Measurements from ENCODE around the gene NTSR1.

The NTSR1 gene

GRCh38 chr20:62734881-62735280, 26.2 kb downstream of the NTSR1 start:
- peaks cover 20% of the 10 kb centered on the region for H3K4me1 ChIP-seq (ENCODE audit: insufficient read depth, low read length, poor library complexity, severe bottlenecking)
- no peak overlapping the region for H3K9ac ChIP-seq (ENCODE audit: low read depth, low read length, poor library complexity, severe bottlenecking)
- no peak overlapping the region for H3K4me3 ChIP-seq (ENCODE audit: low read length, poor library complexity, severe bottlenecking)
- TF ChIP-seq EZH2phosphoT487 (IDR thresholded peaks at IDR 0.05; ENCODE audit: borderline replicate concordance): no peak
- TF ChIP-seq, protein P1, sequence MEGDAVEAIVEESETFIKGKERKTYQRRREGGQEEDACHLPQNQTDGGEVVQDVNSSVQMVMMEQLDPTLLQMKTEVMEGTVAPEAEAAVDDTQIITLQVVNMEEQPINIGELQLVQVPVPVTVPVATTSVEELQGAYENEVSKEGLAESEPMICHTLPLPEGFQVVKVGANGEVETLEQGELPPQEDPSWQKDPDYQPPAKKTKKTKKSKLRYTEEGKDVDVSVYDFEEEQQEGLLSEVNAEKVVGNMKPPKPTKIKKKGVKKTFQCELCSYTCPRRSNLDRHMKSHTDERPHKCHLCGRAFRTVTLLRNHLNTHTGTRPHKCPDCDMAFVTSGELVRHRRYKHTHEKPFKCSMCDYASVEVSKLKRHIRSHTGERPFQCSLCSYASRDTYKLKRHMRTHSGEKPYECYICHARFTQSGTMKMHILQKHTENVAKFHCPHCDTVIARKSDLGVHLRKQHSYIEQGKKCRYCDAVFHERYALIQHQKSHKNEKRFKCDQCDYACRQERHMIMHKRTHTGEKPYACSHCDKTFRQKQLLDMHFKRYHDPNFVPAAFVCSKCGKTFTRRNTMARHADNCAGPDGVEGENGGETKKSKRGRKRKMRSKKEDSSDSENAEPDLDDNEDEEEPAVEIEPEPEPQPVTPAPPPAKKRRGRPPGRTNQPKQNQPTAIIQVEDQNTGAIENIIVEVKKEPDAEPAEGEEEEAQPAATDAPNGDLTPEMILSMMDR (conservative IDR thresholded peaks at IDR 0.05; ENCODE audit: low read length): no peak
- no peak overlapping the region for H2AFZ ChIP-seq (ENCODE audit: low read length)
- H3K9me2 ChIP-seq (replicated peaks; ENCODE audit: low read depth, low read length): no peaks in the 10 kb centered on the region
- no peaks in the 10 kb centered on the region for H3K9me3 ChIP-seq (ENCODE audit: insufficient read depth, low read depth, low read length)
- no peaks in the 10 kb centered on the region for H3K79me2 ChIP-seq (ENCODE audit: insufficient read depth, low read length)
- no peaks in the 10 kb centered on the region for H4K20me1 ChIP-seq (ENCODE audit: insufficient read depth, low read length, poor library complexity, severe bottlenecking)
- H3K4me2 ChIP-seq (ENCODE audit: low read depth, low read length, poor library complexity, severe bottlenecking): no peak overlapping the region
- no peaks in the 10 kb centered on the region for H3K27me3 ChIP-seq (ENCODE audit: insufficient read depth, low read length, poor library complexity, severe bottlenecking)
- H3K36me3 ChIP-seq (ENCODE audit: insufficient read depth, low read length): no peaks in the 10 kb centered on the region
- 0 out of 2 replicates have a peak, but pooled peaks cover 2% of the 10 kb centered on the region for H3F3A ChIP-seq (ENCODE audit: low read depth)

- TF ChIP-seq, protein P1 (conservative IDR thresholded peaks at IDR 0.05; ENCODE audit: low read length): no peak
- no peak for TF ChIP-seq EZH2phosphoT487 (IDR thresholded peaks at IDR 0.05; ENCODE audit: borderline replicate concordance)
- Histone ChIP-seq H3K9ac (ENCODE audit: low read depth, low read length, poor library complexity, severe bottlenecking) (no peak overlapping the region), H3K27me3 (ENCODE audit: insufficient read depth, low read length, poor library complexity, severe bottlenecking) (no peaks in the 10 kb centered on the region), H3K36me3 (ENCODE audit: insufficient read depth, low read length) (no peaks in the 10 kb centered on the region), H3K9me3 (ENCODE audit: insufficient read depth, low read depth, low read length) (no peaks in the 10 kb centered on the region), H2AFZ (ENCODE audit: low read length) (no peak overlapping the region), H3K4me2 (ENCODE audit: low read depth, low read length, poor library complexity, severe bottlenecking) (no peak overlapping the region), H3K79me2 (ENCODE audit: insufficient read depth, low read length) (no peaks in the 10 kb centered on the region), H4K20me1 (ENCODE audit: insufficient read depth, low read length, poor library complexity, severe bottlenecking) (no peaks in the 10 kb centered on the region), H3F3A (ENCODE audit: low read depth) (peaks cover 4% of the 10 kb centered on the region; the same call in 1 of the 2 replicates), H3K9me2 (replicated peaks; ENCODE audit: low read depth, low read length) (no peaks in the 10 kb centered on the region), H3K4me1 (ENCODE audit: insufficient read depth, low read length, poor library complexity, severe bottlenecking) (peaks cover 22% of the 10 kb centered on the region), H3K4me3 (ENCODE audit: low read length, poor library complexity, severe bottlenecking) (no peak overlapping the region)
Measured at GRCh38 chr20:62735331-62735821, 26.7 kb downstream of the NTSR1 start.

DNA sequence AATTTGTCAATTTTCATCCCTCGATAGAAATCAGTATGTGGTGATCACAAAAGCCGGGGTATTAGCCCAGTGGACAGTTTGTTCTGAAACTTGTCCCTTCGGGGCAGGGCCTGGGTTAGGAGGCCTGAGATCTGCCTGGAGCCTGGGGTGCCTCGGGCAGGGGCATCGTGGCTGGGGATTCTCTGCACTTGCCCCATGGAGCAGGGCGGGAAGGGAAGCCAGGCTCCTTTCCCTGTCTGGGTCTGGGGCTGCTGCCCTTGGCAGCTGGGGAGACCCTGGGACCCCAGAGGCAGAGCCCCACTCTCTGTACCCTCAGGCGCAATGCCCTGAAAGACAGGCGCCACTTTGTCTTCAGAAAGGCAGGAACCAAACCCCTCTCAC, 27.4 kb downstream of the NTSR1 start:
- Histone ChIP-seq H4K20me1 (ENCODE audit: insufficient read depth, low read length, poor library complexity, severe bottlenecking) (no peaks in the 10 kb centered on the region), H3K9me3 (ENCODE audit: insufficient read depth, low read depth, low read length) (no peaks in the 10 kb centered on the region), H2AFZ (ENCODE audit: low read length) (no peak overlapping the region), H3K9me2 (replicated peaks; ENCODE audit: low read depth, low read length) (no peaks in the 10 kb centered on the region), H3K79me2 (ENCODE audit: insufficient read depth, low read length) (no peaks in the 10 kb centered on the region), H3K4me2 (ENCODE audit: low read depth, low read length, poor library complexity, severe bottlenecking) (no peak overlapping the region), H3K4me3 (ENCODE audit: low read length, poor library complexity, severe bottlenecking) (no peak overlapping the region), H3K9ac (ENCODE audit: low read depth, low read length, poor library complexity, severe bottlenecking) (no peak overlapping the region), H3K27me3 (ENCODE audit: insufficient read depth, low read length, poor library complexity, severe bottlenecking) (no peaks in the 10 kb centered on the region), H3K4me1 (ENCODE audit: insufficient read depth, low read length, poor library complexity, severe bottlenecking) (peaks cover 28% of the 10 kb centered on the region), H3F3A (ENCODE audit: low read depth) (peaks cover 8% of the 10 kb centered on the region; the same call in 1 of the 2 replicates), H3K36me3 (ENCODE audit: insufficient read depth, low read length) (no peaks in the 10 kb centered on the region)
- TF ChIP-seq, protein P1 (conservative IDR thresholded peaks at IDR 0.05; ENCODE audit: low read length): no peak
- TF ChIP-seq EZH2phosphoT487 (IDR thresholded peaks at IDR 0.05; ENCODE audit: borderline replicate concordance): no peak

Measured in Loucy (cell line).